ENCODE results near the gene PDK4.
"Not testable (repeated sequence)": the region's sequence is repeated elsewhere in the genome, so short reads cannot be mapped to it uniquely, and the experiment has no call there.

The PDK4 gene

DNA sequence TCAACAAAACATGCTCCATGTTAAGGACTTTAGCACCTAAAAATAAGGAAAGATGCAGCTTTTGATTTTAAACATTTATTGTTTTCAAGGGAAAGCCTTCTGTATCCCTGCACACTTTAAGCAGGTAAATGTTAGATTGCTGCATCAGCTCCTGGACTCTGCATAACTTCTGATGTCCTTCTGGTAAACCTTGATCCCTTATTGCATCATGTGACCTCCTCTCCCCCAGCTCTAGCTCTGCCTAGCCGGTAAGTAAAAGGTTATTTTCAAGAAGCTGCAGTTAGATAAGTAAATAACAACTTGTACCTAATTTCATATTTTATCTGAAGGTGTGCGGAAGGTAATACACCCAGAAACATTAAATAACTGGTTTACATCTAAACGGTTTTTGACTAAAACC is 37.5 kb downstream of the PDK4 start:
- DNase-seq, result no peak

DNA sequence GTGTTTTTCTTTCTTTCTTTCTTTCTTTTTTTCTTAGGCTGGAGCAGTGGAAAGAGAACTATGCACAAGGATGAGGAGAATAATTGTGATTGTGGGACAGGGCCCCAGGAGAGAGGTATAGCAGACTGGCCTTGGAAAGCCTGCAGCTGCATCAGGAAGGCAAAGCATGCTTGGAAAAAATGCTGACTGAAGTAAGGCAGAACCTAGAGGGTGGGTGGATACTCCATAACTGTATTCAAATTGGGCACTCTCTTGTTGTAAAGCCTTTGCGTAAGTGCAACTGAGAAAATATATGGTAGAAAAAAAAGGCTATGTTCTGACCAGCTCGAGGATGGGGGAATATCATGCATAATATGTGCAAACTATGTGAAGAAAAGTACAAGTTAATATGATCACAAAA is 39.5 kb downstream of the PDK4 start:
- no peak for DNase-seq

GRCh38 chr7:95553939-95554338 is 42.4 kb downstream of the PDK4 start:
- no peak for DNase-seq

DNA sequence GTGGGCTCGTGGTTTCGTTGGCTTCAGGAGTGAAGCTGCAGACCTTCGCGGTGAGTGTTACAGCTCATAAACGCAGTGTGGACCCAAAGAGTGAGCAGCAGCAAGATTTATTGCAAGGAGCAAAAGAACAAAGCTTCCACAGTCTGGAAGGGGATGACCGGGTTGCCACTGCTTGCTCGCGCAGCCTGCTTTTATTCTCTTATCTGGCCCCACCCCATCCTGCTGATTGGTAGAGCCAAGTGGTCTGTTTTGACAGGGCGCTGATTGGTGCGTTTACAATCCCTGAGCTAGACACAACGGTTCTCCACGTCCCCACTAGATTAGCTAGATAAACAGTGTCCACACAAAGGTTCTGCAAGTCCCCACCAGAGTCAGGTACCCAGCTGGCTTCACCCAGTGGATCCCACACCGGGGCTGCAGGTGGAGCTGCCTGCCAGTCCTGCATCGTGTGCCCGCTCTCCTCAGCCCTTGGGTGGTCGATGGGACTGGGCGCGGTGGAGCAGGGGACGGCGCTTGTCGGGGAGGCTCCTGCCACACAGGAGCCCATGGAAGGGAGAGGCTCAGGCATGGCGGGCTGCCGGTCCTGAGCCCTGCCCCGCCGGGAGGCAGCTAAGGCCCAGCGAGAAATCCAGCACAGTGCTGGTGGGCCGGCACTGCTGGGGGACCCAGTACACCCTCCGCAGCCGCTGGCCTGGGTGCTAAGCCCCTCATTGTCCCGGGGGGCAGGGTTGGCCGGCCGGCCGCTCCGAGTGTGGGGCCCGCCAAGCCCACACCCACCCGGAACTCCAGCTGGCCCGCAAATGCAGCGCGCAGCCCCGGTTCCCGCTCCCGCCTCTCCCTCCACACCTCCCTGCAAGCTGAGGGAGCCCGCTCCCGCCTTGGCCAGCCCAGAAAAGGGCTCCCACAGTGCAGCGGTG is 44.0 kb downstream of the PDK4 start:
- DNase-seq, result not testable (repeated sequence)

- no peak for DNase-seq
Observed at GRCh38 chr7:95550546-95550945, 45.8 kb downstream of the PDK4 start.

- DNase-seq, result no peak
Observed at GRCh38 chr7:95549818-95550529, 46.3 kb downstream of the PDK4 start.

DNA sequence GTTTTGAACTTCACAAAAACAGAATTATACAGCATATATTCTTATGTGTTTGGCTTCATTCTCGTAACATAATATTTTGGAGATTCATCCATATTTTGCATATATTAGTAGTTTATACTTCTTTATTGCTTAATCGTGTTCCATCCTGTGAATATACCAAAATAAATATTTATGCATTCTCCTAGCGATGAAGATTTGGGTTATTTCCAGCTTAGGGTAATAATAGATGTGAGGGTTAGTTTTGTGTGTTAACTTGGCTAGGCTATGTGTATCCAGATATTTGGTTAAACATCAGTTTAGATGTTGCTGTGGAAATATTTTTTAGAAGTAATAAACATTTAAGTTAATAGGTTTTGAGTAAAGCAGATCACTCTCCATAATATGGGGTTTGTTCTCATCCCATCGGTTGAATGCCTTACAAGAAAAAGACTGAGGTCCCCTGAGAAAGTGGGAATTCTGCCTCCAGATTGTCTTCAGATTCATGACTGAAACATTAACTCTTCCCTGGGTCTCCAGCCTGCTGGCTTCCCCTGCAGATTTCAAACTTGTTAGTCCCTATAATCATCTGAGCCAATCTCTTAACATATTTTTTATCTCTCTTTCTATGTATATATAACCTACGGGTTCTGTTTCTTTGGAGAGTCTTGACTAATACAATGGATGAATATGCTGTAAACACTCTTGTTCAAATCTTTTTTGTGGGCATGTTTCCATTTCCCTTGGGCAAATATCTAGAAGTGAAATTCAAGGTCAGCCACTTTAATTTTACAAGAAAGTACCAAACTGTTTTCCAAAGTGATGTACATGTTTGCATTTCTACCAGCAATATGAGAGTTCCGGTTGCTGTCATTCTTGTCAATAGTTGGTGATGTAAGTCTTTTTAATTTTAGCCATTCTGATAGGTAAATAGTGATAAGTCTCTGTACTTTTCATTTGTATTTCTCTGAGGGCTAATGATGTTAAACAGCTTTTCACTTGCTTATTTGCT is 48.7 kb downstream of the PDK4 start:
- no peak for DNase-seq

DNA sequence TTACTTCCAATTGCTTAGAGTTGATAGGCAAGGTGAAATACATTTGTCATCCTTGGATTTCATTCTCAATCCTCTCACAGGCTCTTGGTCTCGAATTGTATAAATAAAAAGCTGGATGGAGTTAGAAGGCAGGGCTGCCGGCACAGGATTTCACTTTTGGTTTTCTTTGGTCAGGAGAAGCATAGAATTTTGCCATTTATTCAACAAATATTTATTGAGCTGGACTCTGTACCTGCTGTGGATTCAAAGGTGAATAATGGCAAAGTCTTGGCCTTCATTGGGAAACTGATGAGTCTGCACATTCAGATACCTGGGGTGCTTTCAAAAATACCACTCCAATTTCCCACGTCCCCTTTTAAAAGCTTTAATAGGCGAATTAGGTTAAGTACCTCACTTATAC is 49.7 kb downstream of the PDK4 start:
- no peak for DNase-seq

DNA sequence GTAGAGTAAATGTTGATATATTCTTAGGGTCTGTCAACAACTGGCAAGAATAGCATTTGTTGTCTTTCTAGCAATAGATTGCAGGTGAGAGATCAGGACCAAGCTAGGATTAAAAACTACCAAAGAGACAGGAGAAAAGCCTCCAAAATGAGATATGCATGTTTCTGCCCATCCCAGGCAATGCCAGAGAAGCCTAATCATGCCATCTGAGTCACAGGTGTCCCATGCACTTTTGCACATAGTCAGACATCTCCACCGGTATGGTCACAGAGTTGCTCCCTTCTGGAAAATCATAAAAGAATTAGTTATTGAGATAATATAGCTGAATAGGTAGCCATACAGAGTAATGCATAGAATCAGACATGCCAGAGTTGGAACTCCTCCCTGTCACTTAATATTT is 50.6 kb downstream of the PDK4 start:
- no peak for DNase-seq

DNA sequence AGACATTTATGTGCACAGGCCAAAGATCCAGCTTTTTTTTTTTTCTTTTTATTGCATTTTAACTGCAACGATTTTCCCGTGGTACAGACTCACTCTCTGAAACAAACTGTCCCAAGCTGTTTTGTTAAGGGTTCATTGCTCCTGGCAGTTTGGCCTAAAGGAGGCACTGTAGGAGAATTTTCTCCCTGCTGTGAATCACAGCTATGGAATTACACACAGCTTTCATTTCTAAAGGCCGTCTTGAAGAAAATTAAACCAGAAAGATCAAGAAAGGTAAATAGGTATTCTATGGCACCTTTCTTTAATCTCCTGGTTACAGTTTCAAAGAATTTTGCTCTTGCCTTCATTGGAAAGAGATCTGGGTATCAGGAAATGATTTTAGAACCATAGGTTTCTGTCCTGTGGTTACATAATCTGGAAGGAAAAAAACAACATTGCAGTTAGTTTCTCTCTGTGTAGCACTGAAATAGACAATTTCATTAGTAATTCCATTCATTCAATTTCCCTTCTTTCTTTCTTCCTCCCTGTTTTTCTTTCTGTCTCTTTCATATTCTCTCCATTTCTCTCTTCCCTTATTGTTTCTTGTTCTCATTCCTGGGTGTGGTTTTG is 51.2 kb downstream of the PDK4 start:
- no peak for DNase-seq

GRCh38 chr7:95544171-95544570 is 52.1 kb downstream of the PDK4 start:
- no peak for DNase-seq

DNA sequence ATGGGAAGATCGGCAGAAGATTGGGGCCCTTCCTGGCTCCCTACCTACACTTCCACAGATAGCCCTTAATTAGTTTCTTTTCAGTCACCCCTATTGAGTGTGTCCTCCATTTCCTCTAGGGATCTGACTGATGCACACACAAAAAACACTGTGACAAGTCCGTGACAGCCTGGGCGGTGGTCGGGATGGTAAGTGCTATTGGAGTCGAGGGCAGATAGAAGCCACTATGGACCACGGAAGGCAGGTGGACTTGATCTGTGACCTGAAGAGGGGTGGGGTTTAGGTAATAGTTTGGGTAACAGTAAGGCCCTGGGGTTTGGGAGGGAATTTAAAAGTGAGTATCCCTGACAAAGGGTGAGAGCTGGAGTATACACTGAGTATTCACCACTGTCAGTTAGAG is 53.0 kb downstream of the PDK4 start:
- no peak for DNase-seq

- no peak for DNase-seq
Observed at GRCh38 chr7:95540366-95540765, 56.0 kb downstream of the PDK4 start.

DNA sequence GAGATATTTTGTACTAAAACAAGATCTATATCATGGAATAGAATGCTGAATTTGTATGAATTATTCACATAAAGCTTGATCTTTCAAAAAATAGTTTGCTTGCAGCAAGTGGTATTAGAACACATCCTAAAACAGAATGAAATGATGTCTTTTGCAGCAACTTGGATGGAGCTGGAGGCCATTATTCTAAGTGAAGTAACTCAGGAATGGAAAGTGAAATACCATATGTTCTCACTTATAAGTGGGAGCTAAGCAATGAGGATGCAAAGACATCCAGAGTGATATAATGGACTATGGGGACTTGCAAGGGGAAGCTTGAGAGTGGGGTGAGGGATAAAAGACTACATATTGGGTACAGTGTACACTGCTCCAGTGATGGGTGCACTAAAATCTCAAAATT is 56.9 kb downstream of the PDK4 start:
- no peak for DNase-seq

GRCh38 chr7:95537468-95537867 is 58.8 kb downstream of the PDK4 start:
- no peak for DNase-seq

GRCh38 chr7:95536656-95537311 is 59.5 kb downstream of the PDK4 start:
- no peak for DNase-seq

DNA sequence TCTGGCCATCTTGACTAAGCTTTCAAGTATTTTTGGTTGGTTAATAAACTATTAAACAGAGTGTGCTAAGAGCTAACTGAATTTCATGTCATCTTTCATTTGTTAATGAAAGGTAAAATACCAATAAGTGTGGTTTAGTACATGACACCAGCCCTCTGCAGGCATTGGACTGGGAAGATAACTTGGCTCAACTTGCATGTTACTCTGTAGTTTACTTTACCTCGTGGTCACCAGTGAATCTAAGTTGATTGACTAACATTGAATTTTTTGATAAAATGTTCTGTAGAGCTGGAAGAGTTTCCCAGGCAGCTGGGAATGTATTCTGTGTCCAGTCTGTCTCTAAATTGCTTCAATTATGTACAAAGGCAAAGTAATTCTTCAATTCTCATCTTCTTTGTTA is 60.7 kb downstream of the PDK4 start:
- DNase-seq, result no peak

DNA sequence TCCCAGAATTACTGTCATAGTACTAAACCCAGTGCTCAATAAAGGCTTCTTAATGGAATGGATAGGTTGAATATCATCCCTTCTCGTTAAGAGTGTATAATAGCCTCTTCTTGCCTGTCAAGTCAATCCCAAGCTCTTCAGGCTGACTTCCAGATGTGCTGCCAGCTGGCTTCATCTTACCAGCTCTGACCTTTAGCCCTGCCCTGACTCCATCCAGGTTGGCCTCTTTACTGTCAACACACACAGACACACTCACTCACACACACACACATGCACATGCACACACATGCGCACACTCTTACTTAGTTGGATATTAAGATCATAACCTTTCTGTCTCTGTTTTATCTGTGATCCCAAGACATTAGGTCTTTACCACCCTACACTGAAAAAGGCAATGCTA is 61.5 kb downstream of the PDK4 start:
- no peak for DNase-seq
